OCI-LY3 (cell line): ENCODE results near the gene SDC1.

ENCODE experiments used
- EZH2phosphoT487 ChIP-seq: fragments of 200-600 bp; shearing (Covaris generic); IDR thresholded peaks from 2 replicates; pipeline ENCODE4 v1.6.1; 2018; ENCODE audit warnings: antibody characterized with exemption, mixed run types, low read depth
- TF ChIP-seq, protein P1 (sequence below): fragments of 200-600, 300-600 bp; sonication (generic); IDR thresholded peaks from 2 replicates; pipeline ENCODE4 v1.5.1; 2014; ENCODE audit warnings: antibody characterized with exemption, low read length, low read depth

- TF ChIP-seq, protein P1, sequence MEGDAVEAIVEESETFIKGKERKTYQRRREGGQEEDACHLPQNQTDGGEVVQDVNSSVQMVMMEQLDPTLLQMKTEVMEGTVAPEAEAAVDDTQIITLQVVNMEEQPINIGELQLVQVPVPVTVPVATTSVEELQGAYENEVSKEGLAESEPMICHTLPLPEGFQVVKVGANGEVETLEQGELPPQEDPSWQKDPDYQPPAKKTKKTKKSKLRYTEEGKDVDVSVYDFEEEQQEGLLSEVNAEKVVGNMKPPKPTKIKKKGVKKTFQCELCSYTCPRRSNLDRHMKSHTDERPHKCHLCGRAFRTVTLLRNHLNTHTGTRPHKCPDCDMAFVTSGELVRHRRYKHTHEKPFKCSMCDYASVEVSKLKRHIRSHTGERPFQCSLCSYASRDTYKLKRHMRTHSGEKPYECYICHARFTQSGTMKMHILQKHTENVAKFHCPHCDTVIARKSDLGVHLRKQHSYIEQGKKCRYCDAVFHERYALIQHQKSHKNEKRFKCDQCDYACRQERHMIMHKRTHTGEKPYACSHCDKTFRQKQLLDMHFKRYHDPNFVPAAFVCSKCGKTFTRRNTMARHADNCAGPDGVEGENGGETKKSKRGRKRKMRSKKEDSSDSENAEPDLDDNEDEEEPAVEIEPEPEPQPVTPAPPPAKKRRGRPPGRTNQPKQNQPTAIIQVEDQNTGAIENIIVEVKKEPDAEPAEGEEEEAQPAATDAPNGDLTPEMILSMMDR: no peak
- TF ChIP-seq EZH2phosphoT487: no peak
These were observed at the start of gene SDC1 for GRCh38 chr2:20224716-20225293.
